ENCODE data around the gene LBHD2.
A peak's percentile ranks its signal among the peaks of the same experiment; 100 is the strongest.

Gene LBHD2

GRCh38 chr14:103091883-103092222 is 7.8 kb downstream of the LBHD2 start:
- DNase-seq: no peak

GRCh38 chr14:103093856-103094405 is 9.9 kb downstream of the LBHD2 start:
- no peak for DNase-seq

- no peak for DNase-seq
Measured at GRCh38 chr14:103094406-103095209, 10.6 kb downstream of the LBHD2 start, which contains the start of gene EXOC3L4. EXOC3L4 (plus strand) TSS chr14:103094725; CDS start chr14:103100220, 5,495 bp downstream.

- no peak for DNase-seq
Measured at GRCh38 chr14:103095210-103095778, 11.3 kb downstream of the LBHD2 start.

- DNase-seq: no peak
Measured at GRCh38 chr14:103096387-103096786, 12.4 kb downstream of the LBHD2 start.

- DNase-seq: no peak
Measured at GRCh38 chr14:103097244-103097993, 13.4 kb downstream of the LBHD2 start.

- DNase-seq: no peak
Measured at GRCh38 chr14:103097994-103098957, 14.3 kb downstream of the LBHD2 start.

GRCh38 chr14:103099081-103099732 is 15.2 kb downstream of the LBHD2 start:
- no peak for DNase-seq

- DNase-seq: no peak
Measured at GRCh38 chr14:103099733-103100280, 15.8 kb downstream of the LBHD2 start.

- DNase-seq: no peak
Measured at GRCh38 chr14:103100281-103101121, 16.5 kb downstream of the LBHD2 start.

GRCh38 chr14:103101257-103101962 is 17.4 kb downstream of the LBHD2 start:
- no peak for DNase-seq

GRCh38 chr14:103101963-103102688 is 18.1 kb downstream of the LBHD2 start:
- no peak for DNase-seq

GRCh38 chr14:103102689-103103260 is 18.8 kb downstream of the LBHD2 start:
- DNase-seq: no peak

GRCh38 chr14:103103461-103104388 is 19.7 kb downstream of the LBHD2 start:
- DNase-seq: no peak

GRCh38 chr14:103104389-103104653 is 20.3 kb downstream of the LBHD2 start:
- DNase-seq: no peak

GRCh38 chr14:103104654-103105452 is 20.8 kb downstream of the LBHD2 start:
- DNase-seq: peak; percentile 51

GRCh38 chr14:103105580-103106150 is 21.7 kb downstream of the LBHD2 start:
- DNase-seq: no peak
